ENCODE measurements around the gene LGI2. TPM values are rescaled to one million over a fixed set of nuclear protein-coding genes. Genes with fewer than 3 reads are reported as not detected.

Gene LGI2
- total and polyA plus RNA-seq, 2 experiments from 2014 or later, result 0.63 to 8.0 TPM

DNA sequence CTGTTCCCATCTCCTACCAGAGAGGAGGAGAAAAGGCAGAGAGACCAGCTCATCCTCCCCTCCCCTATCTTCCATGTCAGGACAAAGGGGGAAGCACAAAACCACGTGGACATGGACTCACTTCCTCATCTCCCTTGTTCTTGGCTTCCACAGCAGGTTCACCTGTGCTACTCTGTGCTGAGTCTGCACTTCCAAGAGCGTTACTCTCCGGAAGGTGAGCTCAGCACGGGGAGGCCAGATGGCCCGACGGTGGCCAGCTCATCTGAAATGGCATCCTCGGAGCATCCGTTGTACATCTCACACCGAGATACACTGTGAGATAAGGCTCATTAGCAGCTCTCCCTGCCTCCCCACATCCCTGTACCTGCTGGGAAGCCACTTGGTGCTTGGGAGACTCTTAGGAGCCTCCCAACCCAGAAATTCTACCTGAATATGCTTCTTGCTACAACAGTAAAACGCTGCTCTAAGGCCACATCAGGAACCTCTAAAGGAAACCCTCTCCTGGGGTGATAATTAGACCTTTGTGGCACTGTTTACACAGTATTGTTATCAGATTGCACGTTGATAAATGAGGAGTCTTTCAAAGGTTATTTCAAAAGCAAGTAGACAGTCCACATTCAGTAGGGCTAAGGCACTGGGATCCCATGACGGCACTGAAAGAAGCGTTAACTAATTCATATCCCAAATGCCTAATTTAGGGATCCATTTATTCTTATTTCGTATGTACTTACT lies 19.4 kb downstream of the LGI2 start:
- H3K4me1 ChIP-seq (ENCODE audit: insufficient read depth), result peaks cover 7% of the 10 kb centered on the region; the same call in 1 of the 2 replicates
- H3F3A ChIP-seq (replicated peaks; ENCODE audit: low read depth), result no peaks in the 10 kb centered on the region
- H3K27me3 ChIP-seq (ENCODE audit: insufficient read depth), result no peaks in the 10 kb centered on the region
- Mint-ChIP-seq H3K4me3 (no peak overlapping the region), H3K4me1 (peaks cover 13% of the 10 kb centered on the region), H3K27me3 (ENCODE audit: insufficient read depth, low read depth, poor library complexity) (peaks cover 1% of the 10 kb centered on the region), H3K36me3 (ENCODE audit: low read depth) (no peaks in the 10 kb centered on the region; the same call in none of the 3 replicates), H3K9me3 (no peaks in the 10 kb centered on the region), H3K27ac (no peak overlapping the region)
- H2AFZ ChIP-seq, result no peak overlapping the region
- no peaks in the 10 kb centered on the region for H4K20me1 ChIP-seq (replicated peaks; ENCODE audit: insufficient read depth)
- peaks cover 3% of the 10 kb centered on the region; the same call in 1 of the 2 replicates for H3K9me2 ChIP-seq (ENCODE audit: insufficient read depth)
- no peaks in the 10 kb centered on the region for H3K36me3 ChIP-seq (ENCODE audit: insufficient read depth)
- no peak for TF ChIP-seq STAT1 (IDR thresholded peaks at IDR 0.05; ENCODE audit: unreplicated experiment)
- no peak for TF ChIP-seq JUNB (IDR thresholded peaks at IDR 0.05; ENCODE audit: unreplicated experiment)
- H3K4me3 ChIP-seq, result no peak overlapping the region
- H3K27ac ChIP-seq (ENCODE audit: low read depth), result no peak overlapping the region
- no peak for ATAC-seq
- H3K79me2 ChIP-seq (replicated peaks; ENCODE audit: insufficient read depth), result no peaks in the 10 kb centered on the region
- no peak overlapping the region for H3K4me2 ChIP-seq
- no peak for DNase-seq (ENCODE audit: low spot score)

GRCh38 chr4:25007598-25007997 lies 23.1 kb downstream of the LGI2 start:
- Histone ChIP-seq H3K27me3 (ENCODE audit: insufficient read depth) (no peaks in the 10 kb centered on the region), H3K9me2 (ENCODE audit: insufficient read depth) (peaks cover 6% of the 10 kb centered on the region; the same call in 1 of the 2 replicates), H3K4me2 (no peak overlapping the region), H3F3A (replicated peaks; ENCODE audit: low read depth) (no peaks in the 10 kb centered on the region), H3K4me1 (ENCODE audit: insufficient read depth) (no peaks in the 10 kb centered on the region), H3K4me3 (no peak overlapping the region), H3K79me2 (replicated peaks; ENCODE audit: insufficient read depth) (no peaks in the 10 kb centered on the region), H3K27ac (ENCODE audit: low read depth) (no peak overlapping the region), H4K20me1 (replicated peaks; ENCODE audit: insufficient read depth) (no peaks in the 10 kb centered on the region), H2AFZ (no peak overlapping the region), H3K36me3 (ENCODE audit: insufficient read depth) (no peaks in the 10 kb centered on the region)
- H3K4me1 Mint-ChIP-seq, result no peaks in the 10 kb centered on the region
- H3K4me3 Mint-ChIP-seq, result no peak overlapping the region
- DNase-seq (ENCODE audit: low spot score) (no peak), ATAC-seq (no peak)
- no peak overlapping the region for H3K27ac Mint-ChIP-seq
- no peak for TF ChIP-seq REST (IDR thresholded peaks at IDR 0.05; ENCODE audit: unreplicated experiment)
- no peak for TF ChIP-seq NANOG (IDR thresholded peaks at IDR 0.05; ENCODE audit: borderline replicate concordance)
- TF ChIP-seq ZNF331 (CRISPR knock-in tag; IDR thresholded peaks at IDR 0.05; ENCODE audit: low read depth), result no peak
- no peak for TF ChIP-seq CREB1 (CRISPR knock-in tag; IDR thresholded peaks at IDR 0.05; ENCODE audit: low read depth)
- TF ChIP-seq, protein P1, sequence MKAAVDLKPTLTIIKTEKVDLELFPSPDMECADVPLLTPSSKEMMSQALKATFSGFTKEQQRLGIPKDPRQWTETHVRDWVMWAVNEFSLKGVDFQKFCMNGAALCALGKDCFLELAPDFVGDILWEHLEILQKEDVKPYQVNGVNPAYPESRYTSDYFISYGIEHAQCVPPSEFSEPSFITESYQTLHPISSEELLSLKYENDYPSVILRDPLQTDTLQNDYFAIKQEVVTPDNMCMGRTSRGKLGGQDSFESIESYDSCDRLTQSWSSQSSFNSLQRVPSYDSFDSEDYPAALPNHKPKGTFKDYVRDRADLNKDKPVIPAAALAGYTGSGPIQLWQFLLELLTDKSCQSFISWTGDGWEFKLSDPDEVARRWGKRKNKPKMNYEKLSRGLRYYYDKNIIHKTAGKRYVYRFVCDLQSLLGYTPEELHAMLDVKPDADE (IDR thresholded peaks at IDR 0.05), result no peak
- no peak for TF ChIP-seq STAT1 (IDR thresholded peaks at IDR 0.05; ENCODE audit: unreplicated experiment)
- no peaks in the 10 kb centered on the region for H3K9me3 Mint-ChIP-seq
- peaks cover 1% of the 10 kb centered on the region for H3K27me3 Mint-ChIP-seq (ENCODE audit: insufficient read depth, low read depth, poor library complexity)
- H3K36me3 Mint-ChIP-seq (ENCODE audit: low read depth), result no peaks in the 10 kb centered on the region; the same call in none of the 3 replicates
